HEK293 (cell line): Measurements from ENCODE around the gene CENPT.

Source experiments
- CTCF ChIA-PET: fragments of 350-600 bp; formaldehyde crosslinking; extraction: SDS; loops from one replicate; lab custom pipeline; 2021; ENCODE audit warnings: antibody characterized with exemption; lab: Yijun Ruan, JAX
- POLR2A ChIA-PET: fragments of 300-600 bp; formaldehyde crosslinking; extraction: SDS; loops from one replicate; lab custom pipeline; 2020; ENCODE audit warnings: antibody characterized with exemption, inconsistent platforms; lab: Yijun Ruan, JAX
- H3K27ac ChIP-seq: fragments of 200-500 bp; sonication (Bioruptor generic); 2 replicates; pipeline ENCODE4 v1.5.1; 2014; ENCODE audit warnings: low read depth, low read length, control low read depth, inconsistent platforms; ENCODE audit errors: extremely low read depth
- H3K36me3 ChIP-seq, 2 experiments: fragments of 200-500 bp in 1 of 2; sonication (Bioruptor generic) in 1 of 2; 1 replicate in 1 of 2; 2 replicates in 1 of 2; pipeline ENCODE4 v1.5.1; 2014 to 2017; ENCODE audit warnings: inconsistent platforms in 2 of 2, low read length in 2 of 2; ENCODE audit not compliant: control insufficient read depth in 2 of 2, insufficient read depth in 1 of 2
- H3K4me1 ChIP-seq: fragments of 200-500 bp; sonication (Bioruptor generic); 2 replicates; pipeline ENCODE4 v1.5.1; 2014; ENCODE audit warnings: mild to moderate bottlenecking, low read length, inconsistent platforms; ENCODE audit not compliant: control insufficient read depth, insufficient read depth
- H3K4me3 ChIP-seq: 2 replicates; pipeline ENCODE4 v1.5.1; 2011; ENCODE audit warnings: low read depth, mild to moderate bottlenecking, control low read depth, low read length, moderate library complexity
- H3K9me3 ChIP-seq: fragments of 200-500 bp; sonication (Bioruptor generic); 2 replicates; pipeline ENCODE4 v1.5.1; 2014; ENCODE audit warnings: low read depth, low read length, inconsistent platforms; ENCODE audit not compliant: control insufficient read depth, insufficient read depth
- PRDM1 ChIP-seq: fragments of 450-650 bp; formaldehyde crosslinking; IDR thresholded peaks from 2 replicates; pipeline ENCODE4; 2016; ENCODE audit warnings: missing biosample characterization, missing genetic modification characterization
- SCRT1 ChIP-seq: fragments of 450-650 bp; formaldehyde crosslinking; IDR thresholded peaks from 2 replicates; pipeline ENCODE4 v1.5.1; 2016; ENCODE audit warnings: missing biosample characterization, missing genetic modification characterization, borderline replicate concordance
- ZBTB21 ChIP-seq: fragments of 450-650 bp; formaldehyde crosslinking; IDR thresholded peaks from 2 replicates; pipeline ENCODE4 v1.5.1; 2017; ENCODE audit warnings: missing biosample characterization, missing genetic modification characterization
- ZFHX2 ChIP-seq: fragments of 450-650 bp; formaldehyde crosslinking; conservative IDR thresholded peaks from 2 replicates; pipeline ENCODE4 v1.5.1; 2016; ENCODE audit warnings: missing biosample characterization, missing genetic modification characterization
- ZNF18 ChIP-seq: fragments of 450-650 bp; formaldehyde crosslinking; IDR thresholded peaks from 2 replicates; pipeline ENCODE4 v1.5.1; 2016; ENCODE audit warnings: missing biosample characterization, missing genetic modification characterization
- ZNF292 ChIP-seq: fragments of 450-650 bp; formaldehyde crosslinking; IDR thresholded peaks from 2 replicates; pipeline ENCODE4 v1.5.1; 2016; ENCODE audit warnings: low read depth, missing biosample characterization, missing genetic modification characterization, borderline replicate concordance
- ZNF335 ChIP-seq: fragments of 450-650 bp; formaldehyde crosslinking; conservative IDR thresholded peaks from 2 replicates; pipeline ENCODE4 v1.5.1; 2016; ENCODE audit warnings: missing biosample characterization, missing genetic modification characterization
- ZNF366 ChIP-seq: fragments of 450-650 bp; formaldehyde crosslinking; conservative IDR thresholded peaks from 2 replicates; pipeline ENCODE4 v1.5.1; 2016; ENCODE audit warnings: missing biosample characterization, missing genetic modification characterization
- ZNF449 ChIP-seq: fragments of 450-650 bp; formaldehyde crosslinking; IDR thresholded peaks from 2 replicates; pipeline ENCODE4 v1.5.1; 2017; ENCODE audit warnings: missing biosample characterization, mild to moderate bottlenecking, missing genetic modification characterization, moderate library complexity
- ZNF600 ChIP-seq: fragments of 450-650 bp; formaldehyde crosslinking; IDR thresholded peaks from 2 replicates; pipeline ENCODE4 v1.5.1; 2016; ENCODE audit warnings: missing biosample characterization, missing genetic modification characterization
- ZNF621 ChIP-seq: fragments of 450-650 bp; formaldehyde crosslinking; IDR thresholded peaks from 2 replicates; pipeline ENCODE4 v1.5.1; 2017; ENCODE audit warnings: missing biosample characterization, missing genetic modification characterization
- ZSCAN5A ChIP-seq: fragments of 450-650 bp; formaldehyde crosslinking; IDR thresholded peaks from 2 replicates; pipeline ENCODE4 v1.5.1; 2016; ENCODE audit warnings: missing biosample characterization, missing genetic modification characterization
- TF ChIP-seq, protein P1 (sequence below): fragments of 450-650 bp; formaldehyde crosslinking; IDR thresholded peaks from 2 replicates; pipeline ENCODE4 v1.5.1; 2016; ENCODE audit warnings: missing biosample characterization, missing genetic modification characterization
- TF ChIP-seq, protein P2 (sequence below): fragments of 450-650 bp; IDR thresholded peaks from 2 replicates; pipeline ENCODE4 v1.5.1; 2018; ENCODE audit warnings: missing biosample characterization, mild to moderate bottlenecking, missing genetic modification characterization
- TF ChIP-seq, protein P3 (sequence below): fragments of 450-650 bp; formaldehyde crosslinking; IDR thresholded peaks from 2 replicates; pipeline ENCODE4 v1.5.1; 2016; ENCODE audit warnings: missing biosample characterization, missing genetic modification characterization
- TF ChIP-seq, protein P4 (sequence below): fragments of 450-650 bp; formaldehyde crosslinking; IDR thresholded peaks from 2 replicates; pipeline ENCODE4 v1.5.1; 2016; ENCODE audit warnings: missing biosample characterization, missing genetic modification characterization

The CENPT gene

GRCh38 chr16:67883872-67884261, 36.4 kb upstream of the CENPT start (continued):
- TF ChIP-seq, protein P1, sequence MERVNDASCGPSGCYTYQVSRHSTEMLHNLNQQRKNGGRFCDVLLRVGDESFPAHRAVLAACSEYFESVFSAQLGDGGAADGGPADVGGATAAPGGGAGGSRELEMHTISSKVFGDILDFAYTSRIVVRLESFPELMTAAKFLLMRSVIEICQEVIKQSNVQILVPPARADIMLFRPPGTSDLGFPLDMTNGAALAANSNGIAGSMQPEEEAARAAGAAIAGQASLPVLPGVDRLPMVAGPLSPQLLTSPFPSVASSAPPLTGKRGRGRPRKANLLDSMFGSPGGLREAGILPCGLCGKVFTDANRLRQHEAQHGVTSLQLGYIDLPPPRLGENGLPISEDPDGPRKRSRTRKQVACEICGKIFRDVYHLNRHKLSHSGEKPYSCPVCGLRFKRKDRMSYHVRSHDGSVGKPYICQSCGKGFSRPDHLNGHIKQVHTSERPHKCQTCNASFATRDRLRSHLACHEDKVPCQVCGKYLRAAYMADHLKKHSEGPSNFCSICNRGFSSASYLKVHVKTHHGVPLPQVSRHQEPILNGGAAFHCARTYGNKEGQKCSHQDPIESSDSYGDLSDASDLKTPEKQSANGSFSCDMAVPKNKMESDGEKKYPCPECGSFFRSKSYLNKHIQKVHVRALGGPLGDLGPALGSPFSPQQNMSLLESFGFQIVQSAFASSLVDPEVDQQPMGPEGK (tag by site-specific recombination) = peak; percentile 40
- no peak for TF ChIP-seq ZNF18 (tag by site-specific recombination)
- TF ChIP-seq ZNF600 = 0 out of 2 replicates have a peak, but pooled peaks have one; percentile 22
- no peak for TF ChIP-seq ZNF335 (tag by site-specific recombination)
- no peak for TF ChIP-seq ZSCAN5A (tag by site-specific recombination)
- TF ChIP-seq SCRT1 (tag by site-specific recombination) = peak; percentile 100
- no peak for TF ChIP-seq ZBTB21
- TF ChIP-seq ZNF449 (tag by site-specific recombination) = no peak
- TF ChIP-seq, protein P2, sequence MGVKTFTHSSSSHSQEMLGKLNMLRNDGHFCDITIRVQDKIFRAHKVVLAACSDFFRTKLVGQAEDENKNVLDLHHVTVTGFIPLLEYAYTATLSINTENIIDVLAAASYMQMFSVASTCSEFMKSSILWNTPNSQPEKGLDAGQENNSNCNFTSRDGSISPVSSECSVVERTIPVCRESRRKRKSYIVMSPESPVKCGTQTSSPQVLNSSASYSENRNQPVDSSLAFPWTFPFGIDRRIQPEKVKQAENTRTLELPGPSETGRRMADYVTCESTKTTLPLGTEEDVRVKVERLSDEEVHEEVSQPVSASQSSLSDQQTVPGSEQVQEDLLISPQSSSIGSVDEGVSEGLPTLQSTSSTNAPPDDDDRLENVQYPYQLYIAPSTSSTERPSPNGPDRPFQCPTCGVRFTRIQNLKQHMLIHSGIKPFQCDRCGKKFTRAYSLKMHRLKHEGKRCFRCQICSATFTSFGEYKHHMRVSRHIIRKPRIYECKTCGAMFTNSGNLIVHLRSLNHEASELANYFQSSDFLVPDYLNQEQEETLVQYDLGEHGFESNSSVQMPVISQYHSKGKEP (tag by site-specific recombination) = 0 out of 2 replicates have a peak, but pooled peaks have one; percentile 14
- TF ChIP-seq, protein P3, sequence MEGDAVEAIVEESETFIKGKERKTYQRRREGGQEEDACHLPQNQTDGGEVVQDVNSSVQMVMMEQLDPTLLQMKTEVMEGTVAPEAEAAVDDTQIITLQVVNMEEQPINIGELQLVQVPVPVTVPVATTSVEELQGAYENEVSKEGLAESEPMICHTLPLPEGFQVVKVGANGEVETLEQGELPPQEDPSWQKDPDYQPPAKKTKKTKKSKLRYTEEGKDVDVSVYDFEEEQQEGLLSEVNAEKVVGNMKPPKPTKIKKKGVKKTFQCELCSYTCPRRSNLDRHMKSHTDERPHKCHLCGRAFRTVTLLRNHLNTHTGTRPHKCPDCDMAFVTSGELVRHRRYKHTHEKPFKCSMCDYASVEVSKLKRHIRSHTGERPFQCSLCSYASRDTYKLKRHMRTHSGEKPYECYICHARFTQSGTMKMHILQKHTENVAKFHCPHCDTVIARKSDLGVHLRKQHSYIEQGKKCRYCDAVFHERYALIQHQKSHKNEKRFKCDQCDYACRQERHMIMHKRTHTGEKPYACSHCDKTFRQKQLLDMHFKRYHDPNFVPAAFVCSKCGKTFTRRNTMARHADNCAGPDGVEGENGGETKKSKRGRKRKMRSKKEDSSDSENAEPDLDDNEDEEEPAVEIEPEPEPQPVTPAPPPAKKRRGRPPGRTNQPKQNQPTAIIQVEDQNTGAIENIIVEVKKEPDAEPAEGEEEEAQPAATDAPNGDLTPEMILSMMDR (tag by site-specific recombination) = peak; percentile 94

GRCh38 chr16:67883146-67883871, 35.8 kb upstream of the CENPT start:
- peaks cover 0 to 73% of the 10 kb centered on the region in 2 experiments; a peak in 1 of 3 replicates for H3K36me3 ChIP-seq
- no peak overlapping the region for H3K4me3 ChIP-seq
- H3K4me1 ChIP-seq = peaks cover 3% of the 10 kb centered on the region; the same call in 1 of the 2 replicates
- ChIA-PET CTCF (interaction anchor here (0.5 to 4.2 kb wide), 38 partner anchors 8 to 556 kb away, joined by 3 to 62 read pairs (median 5); partner anchors contain the start of genes EDC4, LRRC36, NUTF2 and PSKH1), POLR2A (interaction anchor here (0.6 to 2.4 kb wide), 5 partner anchors 10 to 52 kb away, joined by 3 to 16 read pairs (median 4); partner anchors contain the start of genes EDC4, NUTF2 and PSKH1)
- H3K27ac ChIP-seq = no peak overlapping the region
- no peaks in the 10 kb centered on the region for H3K9me3 ChIP-seq
- TF ChIP-seq ZNF366 (0 out of 2 replicates have a peak, but pooled peaks have one; percentile 17), ZNF621 (no peak), PRDM1 (0 out of 2 replicates have a peak, but pooled peaks have one; percentile 49), ZFHX2 (tag by site-specific recombination) (0 out of 2 replicates have a peak, but pooled peaks have one; percentile 27), ZNF292 (no peak)
- TF ChIP-seq, protein P4, sequence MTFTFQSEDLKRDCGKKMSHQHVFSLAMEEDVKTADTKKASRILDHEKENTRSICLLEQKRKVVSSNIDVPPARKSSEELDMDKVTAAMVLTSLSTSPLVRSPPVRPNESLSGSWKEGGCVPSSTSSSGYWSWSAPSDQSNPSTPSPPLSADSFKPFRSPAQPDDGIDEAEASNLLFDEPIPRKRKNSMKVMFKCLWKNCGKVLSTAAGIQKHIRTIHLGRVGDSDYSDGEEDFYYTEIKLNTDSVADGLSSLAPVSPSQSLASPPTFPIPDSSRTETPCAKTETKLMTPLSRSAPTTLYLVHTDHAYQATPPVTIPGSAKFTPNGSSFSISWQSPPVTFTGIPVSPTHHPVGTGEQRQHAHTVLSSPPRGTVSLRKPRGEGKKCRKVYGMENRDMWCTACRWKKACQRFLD = no peak
